DMS 273 (cell line): ENCODE results near the gene POM121L2.

Experiments
- DNase-seq: peaks from one replicate; lab custom pipeline; 2025; ENCODE audit not compliant: unreplicated experiment; lab: John Stamatoyannopoulos, UW

POM121L2 gene

GRCh38 chr6:27312146-27312949, at the start of gene POM121L2:
Gene POM121L2, minus strand, starts transcription at chr6:27312273. Its CDS starts 103 bp downstream, at chr6:27312170.
- peak; percentile 89 for DNase-seq

GRCh38 chr6:27359231-27359630, 47.2 kb upstream of the POM121L2 start:
- no peak for DNase-seq

- no peak for DNase-seq
Measured at GRCh38 chr6:27358786-27359185, 46.7 kb upstream of the POM121L2 start.

- no peak for DNase-seq
Measured at GRCh38 chr6:27352850-27353249, 40.8 kb upstream of the POM121L2 start.

GRCh38 chr6:27334141-27334540, 22.1 kb upstream of the POM121L2 start:
- peak; percentile 32 for DNase-seq

- peak; percentile 44 for DNase-seq
Measured at GRCh38 chr6:27333642-27334040, 21.6 kb upstream of the POM121L2 start.

GRCh38 chr6:27332692-27333641, 20.9 kb upstream of the POM121L2 start:
- peak; percentile 90 for DNase-seq

- DNase-seq = no peak
Measured at GRCh38 chr6:27327023-27327738, 15.1 kb upstream of the POM121L2 start.

GRCh38 chr6:27321901-27322300, 9.8 kb upstream of the POM121L2 start:
- DNase-seq = no peak

- DNase-seq = no peak
Measured at GRCh38 chr6:27321370-27321769, 9.3 kb upstream of the POM121L2 start.

- DNase-seq = peak; percentile 61
Measured at GRCh38 chr6:27318973-27319372, 6.9 kb upstream of the POM121L2 start.

- no peak for DNase-seq
Measured at GRCh38 chr6:27314046-27314445, 2.0 kb upstream of the POM121L2 start.

GRCh38 chr6:27312950-27313271, 838 bp upstream of the POM121L2 start:
- DNase-seq = no peak

GRCh38 chr6:27311806-27312145, 297 bp downstream of the POM121L2 start:
- DNase-seq = no peak

GRCh38 chr6:27303613-27304272, 8.3 kb downstream of the POM121L2 start:
- DNase-seq = peak; percentile 59

GRCh38 chr6:27297857-27298730, 14.0 kb downstream of the POM121L2 start:
- peak; percentile 94 for DNase-seq

- no peak for DNase-seq
Measured at GRCh38 chr6:27297484-27297856, 14.6 kb downstream of the POM121L2 start.

- peak; percentile 83 for DNase-seq
Measured at GRCh38 chr6:27296106-27296783, 15.8 kb downstream of the POM121L2 start.

GRCh38 chr6:27295301-27296079, 16.6 kb downstream of the POM121L2 start:
- peak; percentile 95 for DNase-seq
